OCI-LY1 (cell line): ENCODE results near the gene MAT2A.

Source experiments
- CTCF ChIP-seq: fragments of 200-600 bp; sonication (generic), shearing (Covaris generic); IDR thresholded peaks from 2 replicates; pipeline ENCODE4 v1.5.1; 2017; ENCODE audit warnings: mild to moderate bottlenecking, antibody characterized with exemption, low read length, moderate library complexity, mixed read lengths
- EZH2 ChIP-seq: fragments of 200-600 bp; sonication (generic), shearing (Covaris generic); IDR thresholded peaks from 2 replicates; pipeline ENCODE4 v1.8.0; 2017; ENCODE audit warnings: borderline replicate concordance, mixed run types, mild to moderate bottlenecking, antibody characterized with exemption, low read length, moderate library complexity, mixed read lengths

- TF ChIP-seq EZH2: no peak
- no peak for TF ChIP-seq CTCF
Measured at GRCh38 chr2:85539361-85540132, 579 bp downstream of the MAT2A start.
